HepG2 (cell line): ENCODE measurements around the gene SWI5.

Experiments used
- CENPT ChIP-seq: sonication (generic); formaldehyde crosslinking; IDR thresholded peaks from 2 replicates; pipeline ENCODE4 v1.8.0; 2022; ENCODE audit warnings: low read depth, mild to moderate bottlenecking, moderate library complexity, missing genetic modification reagents
- EZH2 ChIP-seq: conservative IDR thresholded peaks from 2 replicates; pipeline ENCODE4 v1.6.1; 2012; ENCODE audit warnings: mild to moderate bottlenecking, low read depth, low read length, moderate library complexity
- GABPA ChIP-seq, 2 experiments: IDR thresholded peaks; 2 replicates each; pipeline ENCODE4 v1.6.1; 2011 to 2016; ENCODE audit warnings: low read depth in 2 of 2, low read length in 1 of 2, missing biosample characterization in 1 of 2, missing genetic modification characterization in 1 of 2
- MAZ ChIP-seq, 2 experiments: sonication (generic) in 1 of 2; formaldehyde crosslinking in 1 of 2; IDR thresholded peaks; 2 replicates each; pipeline versions ENCODE4 v1.5.0 to v1.6.1; 2012 to 2020; ENCODE audit warnings: low read depth in 2 of 2, mild to moderate bottlenecking in 2 of 2, borderline replicate concordance in 1 of 2, improper control_type of control experiment in 1 of 2, low read length in 1 of 2, missing genetic modification reagents in 1 of 2, moderate library complexity in 1 of 2
- RAD21 ChIP-seq: fragments of 450-650 bp; formaldehyde crosslinking; IDR thresholded peaks from 2 replicates; pipeline ENCODE4 v1.5.0; 2020; ENCODE audit warnings: mild to moderate bottlenecking
- RARG ChIP-seq: sonication (generic); formaldehyde crosslinking; IDR thresholded peaks from 2 replicates; pipeline ENCODE4 v1.4.0; 2020; ENCODE audit warnings: low read depth, mild to moderate bottlenecking, missing genetic modification reagents
- ZBTB43 ChIP-seq: sonication (generic); formaldehyde crosslinking; conservative IDR thresholded peaks from 2 replicates; pipeline ENCODE4 v1.4.0; 2020; ENCODE audit warnings: missing genetic modification reagents
- ZFP37 ChIP-seq: sonication (generic); formaldehyde crosslinking; IDR thresholded peaks from 2 replicates; pipeline ENCODE4 v1.4.0; 2020; ENCODE audit warnings: missing genetic modification reagents, borderline replicate concordance
- TF ChIP-seq, protein P1 (sequence below): sonication (generic); formaldehyde crosslinking; IDR thresholded peaks from 2 replicates; pipeline ENCODE4 v1.5.0; 2020; ENCODE audit warnings: mild to moderate bottlenecking, missing genetic modification reagents, moderate library complexity
- TF ChIP-seq, protein P2 (sequence below): IDR thresholded peaks from 2 replicates; pipeline ENCODE4 v1.6.1; 2012; ENCODE audit warnings: low read length, improper control_type of control experiment

- no peak for TF ChIP-seq ZBTB43 (CRISPR knock-in tag)
- TF ChIP-seq, protein P1, sequence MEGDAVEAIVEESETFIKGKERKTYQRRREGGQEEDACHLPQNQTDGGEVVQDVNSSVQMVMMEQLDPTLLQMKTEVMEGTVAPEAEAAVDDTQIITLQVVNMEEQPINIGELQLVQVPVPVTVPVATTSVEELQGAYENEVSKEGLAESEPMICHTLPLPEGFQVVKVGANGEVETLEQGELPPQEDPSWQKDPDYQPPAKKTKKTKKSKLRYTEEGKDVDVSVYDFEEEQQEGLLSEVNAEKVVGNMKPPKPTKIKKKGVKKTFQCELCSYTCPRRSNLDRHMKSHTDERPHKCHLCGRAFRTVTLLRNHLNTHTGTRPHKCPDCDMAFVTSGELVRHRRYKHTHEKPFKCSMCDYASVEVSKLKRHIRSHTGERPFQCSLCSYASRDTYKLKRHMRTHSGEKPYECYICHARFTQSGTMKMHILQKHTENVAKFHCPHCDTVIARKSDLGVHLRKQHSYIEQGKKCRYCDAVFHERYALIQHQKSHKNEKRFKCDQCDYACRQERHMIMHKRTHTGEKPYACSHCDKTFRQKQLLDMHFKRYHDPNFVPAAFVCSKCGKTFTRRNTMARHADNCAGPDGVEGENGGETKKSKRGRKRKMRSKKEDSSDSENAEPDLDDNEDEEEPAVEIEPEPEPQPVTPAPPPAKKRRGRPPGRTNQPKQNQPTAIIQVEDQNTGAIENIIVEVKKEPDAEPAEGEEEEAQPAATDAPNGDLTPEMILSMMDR (CRISPR knock-in tag): no peak
- no peak for TF ChIP-seq RARG (CRISPR knock-in tag)
- TF ChIP-seq, protein P2, sequence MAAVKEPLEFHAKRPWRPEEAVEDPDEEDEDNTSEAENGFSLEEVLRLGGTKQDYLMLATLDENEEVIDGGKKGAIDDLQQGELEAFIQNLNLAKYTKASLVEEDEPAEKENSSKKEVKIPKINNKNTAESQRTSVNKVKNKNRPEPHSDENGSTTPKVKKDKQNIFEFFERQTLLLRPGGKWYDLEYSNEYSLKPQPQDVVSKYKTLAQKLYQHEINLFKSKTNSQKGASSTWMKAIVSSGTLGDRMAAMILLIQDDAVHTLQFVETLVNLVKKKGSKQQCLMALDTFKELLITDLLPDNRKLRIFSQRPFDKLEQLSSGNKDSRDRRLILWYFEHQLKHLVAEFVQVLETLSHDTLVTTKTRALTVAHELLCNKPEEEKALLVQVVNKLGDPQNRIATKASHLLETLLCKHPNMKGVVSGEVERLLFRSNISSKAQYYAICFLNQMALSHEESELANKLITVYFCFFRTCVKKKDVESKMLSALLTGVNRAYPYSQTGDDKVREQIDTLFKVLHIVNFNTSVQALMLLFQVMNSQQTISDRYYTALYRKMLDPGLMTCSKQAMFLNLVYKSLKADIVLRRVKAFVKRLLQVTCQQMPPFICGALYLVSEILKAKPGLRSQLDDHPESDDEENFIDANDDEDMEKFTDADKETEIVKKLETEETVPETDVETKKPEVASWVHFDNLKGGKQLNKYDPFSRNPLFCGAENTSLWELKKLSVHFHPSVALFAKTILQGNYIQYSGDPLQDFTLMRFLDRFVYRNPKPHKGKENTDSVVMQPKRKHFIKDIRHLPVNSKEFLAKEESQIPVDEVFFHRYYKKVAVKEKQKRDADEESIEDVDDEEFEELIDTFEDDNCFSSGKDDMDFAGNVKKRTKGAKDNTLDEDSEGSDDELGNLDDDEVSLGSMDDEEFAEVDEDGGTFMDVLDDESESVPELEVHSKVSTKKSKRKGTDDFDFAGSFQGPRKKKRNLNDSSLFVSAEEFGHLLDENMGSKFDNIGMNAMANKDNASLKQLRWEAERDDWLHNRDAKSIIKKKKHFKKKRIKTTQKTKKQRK: no peak
- no peak for TF ChIP-seq GABPA (IDR thresholded peaks at IDR 0.05; ENCODE audit: low read depth, low read length)
- TF ChIP-seq GABPA (CRISPR knock-in tag; IDR thresholded peaks at IDR 0.05; ENCODE audit: low read depth): no peak
- TF ChIP-seq ZFP37 (CRISPR knock-in tag): no peak
- no peak for TF ChIP-seq EZH2
- no peak for TF ChIP-seq CENPT (CRISPR knock-in tag)
- TF ChIP-seq MAZ (IDR thresholded peaks at IDR 0.05; ENCODE audit: borderline replicate concordance, low read depth, low read length): no peak
- no peak for TF ChIP-seq MAZ (CRISPR knock-in tag; IDR thresholded peaks at IDR 0.05; ENCODE audit: low read depth)
- TF ChIP-seq RAD21: no peak
Measured at GRCh38 chr9:128292009-128292408, 15.9 kb downstream of the SWI5 start.
